Naive B cell (primary cell): Measurements from ENCODE around the gene VMAC. TPM values are rescaled to one million over a fixed set of nuclear protein-coding genes. Genes with fewer than 3 reads are reported as not detected.
"Not testable (repeated sequence)": the region's sequence is repeated elsewhere in the genome, so short reads cannot be mapped to it uniquely, and the experiment has no call there.

Source experiments
- ATAC-seq, 2 donors: fragments of 150-1000 bp; cut with Tn5 transposase; 2 replicates each; pipeline ENCODE4 v1.10.0; 2021; ENCODE audit warnings: low read depth in 2 of 2, mild to moderate bottlenecking in 2 of 2, moderate library complexity in 2 of 2
- DNase-seq: peaks from one replicate; pipeline ENCODE4 v3.0.0; 2022
- H3K27ac Mint-ChIP-seq, 6 donors: one replicate each; pipeline ENCODE4 v1.8.0; 2020 to 2022; ENCODE audit warnings: mild to moderate bottlenecking in 6 of 6, mixed read lengths in 6 of 6, moderate library complexity in 5 of 6, inconsistent platforms in 2 of 6
- H3K27me3 Mint-ChIP-seq, 3 donors: one replicate each; pipeline ENCODE4 v1.8.0; 2021 to 2022; ENCODE audit warnings: mixed read lengths in 3 of 3, mild to moderate bottlenecking in 1 of 3
- H3K36me3 Mint-ChIP-seq, 2 donors: one replicate each; pipeline ENCODE4 v1.8.0; 2020 to 2022; ENCODE audit warnings: mixed read lengths in 2 of 2, inconsistent platforms in 1 of 2, mild to moderate bottlenecking in 1 of 2
- H3K4me1 Mint-ChIP-seq, 3 donors: one replicate each; pipeline ENCODE4 v1.8.0; 2020 to 2022; ENCODE audit warnings: mixed read lengths in 3 of 3, inconsistent platforms in 1 of 3, mild to moderate bottlenecking in 1 of 3, moderate library complexity in 1 of 3
- H3K4me3 Mint-ChIP-seq, 8 donors: one replicate each; pipeline ENCODE4 v1.8.0; 2020 to 2022; ENCODE audit warnings: mild to moderate bottlenecking in 8 of 8, mixed read lengths in 8 of 8, moderate library complexity in 8 of 8, inconsistent platforms in 2 of 8
- H3K9me3 Mint-ChIP-seq, 7 donors: one replicate each; pipeline ENCODE4 v1.8.0; 2020 to 2022; ENCODE audit warnings: mixed read lengths in 7 of 7, mild to moderate bottlenecking in 5 of 7, inconsistent platforms in 2 of 7, moderate library complexity in 1 of 7
- polyA plus RNA-seq, 6 donors: library from polyadenylated mRNA; unstranded; fragments of 300-500 nt; fragmentation: Illumina TruSeq; gene quantifications; one replicate each; pipeline ENCODE4 v1.2.3, GENCODE V29; 2021; ENCODE audit warnings: low read depth in 6 of 6

The VMAC gene, protein sequence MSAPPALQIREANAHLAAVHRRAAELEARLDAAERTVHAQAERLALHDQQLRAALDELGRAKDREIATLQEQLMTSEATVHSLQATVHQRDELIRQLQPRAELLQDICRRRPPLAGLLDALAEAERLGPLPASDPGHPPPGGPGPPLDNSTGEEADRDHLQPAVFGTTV
- 1 to 10 TPM; 5.1 to 6.8 (median 5.9) TPM for polyA plus RNA-seq

- no peaks in the 10 kb centered on the region for H3K27me3 Mint-ChIP-seq
- H3K4me3 Mint-ChIP-seq: peak within 1 kb of the TSS; percentile 86 to 99 (median 98)
- peaks cover 36 to 44% (median 38%) of the 10 kb centered on the region in 3 donors for H3K4me1 Mint-ChIP-seq
- peak; percentile 100 for DNase-seq
- no peaks in the 10 kb centered on the region for H3K9me3 Mint-ChIP-seq
- peak within 1 kb of the TSS; percentile 98 to 100 (median 99) for H3K27ac Mint-ChIP-seq
- ATAC-seq: peak; percentile 72 to 73
- no peaks in the 10 kb centered on the region for H3K36me3 Mint-ChIP-seq
These were observed at the start of gene VMAC for GRCh38 chr19:5904352-5905113. TSS of gene VMAC (plus strand) at chr19:5904872. CDS start at chr19:5904891, 19 bp downstream.

DNA sequence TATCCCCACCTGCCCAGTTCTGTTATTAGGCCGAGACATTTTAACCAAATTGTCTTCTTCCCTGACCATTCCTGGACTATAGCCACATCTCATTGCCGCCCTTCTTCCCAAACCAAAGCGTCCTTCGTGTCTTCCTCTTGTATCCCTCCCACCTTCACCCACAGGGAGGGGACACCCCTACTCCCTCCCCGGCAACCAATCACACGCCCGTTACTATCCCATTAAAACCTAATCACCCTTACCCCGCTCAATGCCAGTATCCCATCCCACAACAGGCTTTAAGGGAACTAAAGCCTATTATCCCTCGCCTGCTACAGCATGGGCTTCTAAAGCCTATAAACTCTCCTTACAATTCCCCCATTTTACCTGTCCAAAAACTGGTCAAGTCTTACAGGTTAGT, 49.5 kb upstream of the VMAC start:
- not testable (repeated sequence) for H3K4me1 Mint-ChIP-seq, ATAC-seq, H3K27ac Mint-ChIP-seq, DNase-seq, H3K36me3 Mint-ChIP-seq, H3K9me3 Mint-ChIP-seq, H3K27me3 Mint-ChIP-seq, H3K4me3 Mint-ChIP-seq

- no peak for ATAC-seq
- Mint-ChIP-seq H3K4me1 (no peaks in the 10 kb centered on the region), H3K36me3 (no peaks in the 10 kb centered on the region), H3K9me3 (peaks cover 0 to 2% (median 0%) of the 10 kb centered on the region in 7 donors), H3K4me3 (no peak overlapping the region), H3K27me3 (peaks cover 0 to 15% (median 14%) of the 10 kb centered on the region in 3 donors), H3K27ac (no peak overlapping the region)
- no peak for DNase-seq
These were observed 47.2 kb upstream of the VMAC start for GRCh38 chr19:5857203-5858081.

GRCh38 chr19:5863030-5863665, 41.5 kb upstream of the VMAC start:
- ATAC-seq (no peak), DNase-seq (no peak)
- Mint-ChIP-seq H3K36me3 (no peaks in the 10 kb centered on the region), H3K4me1 (no peaks in the 10 kb centered on the region), H3K27ac (no peak overlapping the region), H3K4me3 (peak overlapping the region in 1 of 8 donors; percentile 79), H3K9me3 (no peaks in the 10 kb centered on the region), H3K27me3 (peaks cover 0 to 38% (median 26%) of the 10 kb centered on the region in 3 donors)

DNA sequence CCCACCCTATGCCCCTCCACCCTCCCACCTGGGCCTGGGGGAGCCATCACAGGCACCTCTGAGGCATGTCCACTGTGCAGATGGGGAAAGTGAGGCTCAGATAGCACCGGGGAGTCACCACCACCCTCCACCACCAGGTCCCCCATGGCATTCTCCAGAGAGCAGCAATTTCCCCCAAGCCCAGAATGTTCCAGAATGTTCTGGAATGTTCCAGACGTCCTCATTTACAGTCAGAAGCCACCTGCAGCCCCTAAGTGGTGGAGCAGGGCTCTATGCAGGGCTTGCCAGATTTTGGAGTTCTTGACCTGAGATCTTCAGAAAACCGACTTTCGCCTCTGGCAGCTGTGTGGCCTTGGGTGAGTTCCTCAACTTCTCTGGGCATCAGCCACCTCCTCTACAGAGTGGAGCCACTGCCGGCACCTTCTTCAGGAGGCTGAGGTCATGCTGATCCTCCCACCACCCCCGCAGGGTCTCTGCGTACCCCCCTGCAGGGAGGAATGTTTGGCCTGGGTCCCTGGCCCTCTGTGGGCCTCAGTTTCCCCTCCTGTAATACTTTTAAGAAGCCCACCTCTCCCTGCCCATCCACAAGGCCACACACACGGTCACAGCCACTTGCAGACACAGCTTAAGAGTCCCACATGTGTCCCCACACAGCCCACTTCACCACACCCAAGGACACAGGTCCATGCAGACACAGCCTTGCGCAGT, 40.5 kb upstream of the VMAC start:
- H3K9me3 Mint-ChIP-seq: no peaks in the 10 kb centered on the region
- no peak for ATAC-seq
- H3K36me3 Mint-ChIP-seq: no peaks in the 10 kb centered on the region
- DNase-seq: no peak
- H3K27ac Mint-ChIP-seq: peak overlapping the region in 2 of 6 donors; percentile 56 to 83
- no peaks in the 10 kb centered on the region for H3K4me1 Mint-ChIP-seq
- H3K4me3 Mint-ChIP-seq: no peak overlapping the region
- peaks cover 0 to 38% (median 27%) of the 10 kb centered on the region in 3 donors for H3K27me3 Mint-ChIP-seq

GRCh38 chr19:5864725-5865486, 39.8 kb upstream of the VMAC start:
- DNase-seq: no peak
- no peak for ATAC-seq
- H3K4me3 Mint-ChIP-seq: no peak overlapping the region
- H3K27me3 Mint-ChIP-seq: peaks cover 0 to 36% (median 27%) of the 10 kb centered on the region in 3 donors
- H3K27ac Mint-ChIP-seq: peak overlapping the region in 3 of 6 donors; percentile 16 to 83 (median 56)
- no peaks in the 10 kb centered on the region for H3K36me3 Mint-ChIP-seq
- no peaks in the 10 kb centered on the region for H3K9me3 Mint-ChIP-seq
- no peaks in the 10 kb centered on the region for H3K4me1 Mint-ChIP-seq

DNA sequence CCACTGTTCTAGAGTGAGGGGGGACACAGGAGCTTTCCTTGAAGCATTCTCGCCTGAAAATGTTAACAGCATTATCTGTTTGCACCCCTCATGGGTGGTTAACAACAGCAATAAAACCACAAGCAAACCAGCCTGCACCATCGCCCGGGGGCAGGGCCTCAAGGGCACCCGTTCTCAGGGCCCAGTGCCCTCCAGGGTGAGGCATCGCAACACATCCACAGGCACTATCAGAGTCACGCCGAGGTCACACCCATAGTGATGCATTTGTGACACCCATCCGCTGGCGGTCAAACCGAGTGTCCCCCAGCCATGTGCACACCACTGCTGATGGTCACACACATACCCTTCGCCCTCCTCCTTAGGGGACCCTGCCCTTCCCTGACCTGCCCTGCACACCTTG, 38.9 kb upstream of the VMAC start:
- ATAC-seq (no peak), DNase-seq (no peak)
- Mint-ChIP-seq H3K27ac (no peak overlapping the region), H3K9me3 (no peaks in the 10 kb centered on the region), H3K4me1 (no peaks in the 10 kb centered on the region), H3K27me3 (peaks cover 0 to 32% (median 27%) of the 10 kb centered on the region in 3 donors), H3K36me3 (no peaks in the 10 kb centered on the region), H3K4me3 (no peak overlapping the region)

- Mint-ChIP-seq H3K9me3 (peaks cover 0 to 2% (median 0%) of the 10 kb centered on the region in 7 donors), H3K4me1 (no peaks in the 10 kb centered on the region), H3K27me3 (peaks cover 0 to 23% (median 19%) of the 10 kb centered on the region in 3 donors), H3K27ac (no peak overlapping the region), H3K4me3 (no peak overlapping the region), H3K36me3 (no peaks in the 10 kb centered on the region)
- no peak for DNase-seq
- ATAC-seq: no peak
These were observed 37.2 kb upstream of the VMAC start for GRCh38 chr19:5867201-5868136.

DNA sequence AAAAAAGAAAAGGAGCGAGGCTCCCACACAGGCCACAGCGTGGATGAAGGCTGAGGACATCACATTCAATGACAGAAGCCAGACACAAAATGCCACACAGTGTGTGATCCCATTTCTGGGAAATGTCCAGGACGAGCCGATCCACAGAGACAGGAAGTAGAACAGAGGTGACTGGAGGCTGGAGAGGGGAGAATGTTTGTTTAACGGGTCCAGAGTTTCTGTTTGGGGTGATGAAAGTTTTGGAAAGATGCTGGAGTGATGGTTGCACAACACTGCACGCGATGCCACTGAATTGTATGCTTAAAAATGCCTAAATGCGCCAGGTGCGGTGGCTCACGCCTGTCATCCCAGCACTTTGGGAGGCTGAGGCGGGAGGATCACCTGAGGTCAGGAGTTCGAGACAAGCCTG, 33.7 kb upstream of the VMAC start:
- no peak overlapping the region for H3K27ac Mint-ChIP-seq
- no peaks in the 10 kb centered on the region for H3K4me1 Mint-ChIP-seq
- DNase-seq: no peak
- peaks cover 0 to 2% (median 0%) of the 10 kb centered on the region in 7 donors for H3K9me3 Mint-ChIP-seq
- H3K27me3 Mint-ChIP-seq: peaks cover 0 to 10% (median under 1%) of the 10 kb centered on the region in 3 donors
- no peak overlapping the region for H3K4me3 Mint-ChIP-seq
- no peaks in the 10 kb centered on the region for H3K36me3 Mint-ChIP-seq
- no peak for ATAC-seq

DNA sequence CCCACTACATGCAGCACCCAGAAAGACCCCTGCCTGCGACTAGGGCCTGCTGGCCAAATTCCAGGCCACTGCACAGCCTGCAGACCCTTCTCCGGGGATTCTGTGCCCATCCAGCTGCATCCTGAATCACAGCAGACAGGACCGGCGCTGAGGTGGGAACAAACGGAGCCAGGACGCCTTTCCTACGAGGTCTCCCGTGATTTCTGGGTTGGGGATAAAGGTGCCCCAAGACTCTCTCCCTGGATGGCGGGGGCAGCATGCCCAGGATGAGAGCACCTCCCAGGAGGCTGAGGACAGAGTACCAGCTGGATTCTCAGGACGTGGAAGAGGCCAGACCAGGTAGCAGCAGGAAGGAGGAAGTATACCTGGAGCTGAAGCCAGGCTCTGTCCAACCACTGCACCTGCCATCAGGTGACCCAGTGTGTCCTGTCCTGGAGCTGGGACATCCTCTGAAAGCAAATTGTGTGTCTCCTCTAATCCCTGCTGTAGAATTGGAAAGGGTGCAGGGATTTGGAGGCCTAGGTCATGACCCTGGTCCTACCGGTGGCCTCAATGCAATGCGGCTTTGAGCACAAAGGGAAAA, 31.0 kb upstream of the VMAC start:
- Mint-ChIP-seq H3K4me1 (no peaks in the 10 kb centered on the region), H3K4me3 (no peak overlapping the region), H3K36me3 (no peaks in the 10 kb centered on the region), H3K27ac (no peak overlapping the region), H3K27me3 (peaks cover 0 to 18% (median 11%) of the 10 kb centered on the region in 3 donors), H3K9me3 (peaks cover 0 to 2% (median 0%) of the 10 kb centered on the region in 7 donors)
- no peak for DNase-seq
- no peak for ATAC-seq

- peak overlapping the region in 2 of 8 donors; percentile 40 to 42 for H3K4me3 Mint-ChIP-seq
- not testable (repeated sequence) for DNase-seq
These were observed 30.2 kb upstream of the VMAC start for GRCh38 chr19:5874496-5874895.

More at GRCh38 chr19:5874496-5874895, 30.2 kb upstream of the VMAC start:
- peaks cover 0 to 23% (median 11%) of the 10 kb centered on the region in 3 donors for H3K27me3 Mint-ChIP-seq
- H3K27ac Mint-ChIP-seq, H3K4me1 Mint-ChIP-seq, H3K9me3 Mint-ChIP-seq, H3K36me3 Mint-ChIP-seq, ATAC-seq: not testable (repeated sequence)
